SK-N-SH (cell line): ENCODE results near the gene RD3L. TPM values are rescaled to one million over a fixed set of nuclear protein-coding genes. Genes with fewer than 3 reads are reported as not detected.

Source experiments
- CTCF ChIA-PET: fragments of 300-600, 350-600 bp; formaldehyde crosslinking; extraction: SDS; loops from one replicate; lab custom pipeline; 2021; lab: Yijun Ruan, JAX
- POLR2A ChIA-PET: fragments of 350-600 bp; sonication (Branson Sonifier 250); formaldehyde crosslinking; extraction: SDS; loops from one replicate; lab custom pipeline; 2020; ENCODE audit warnings: antibody characterized with exemption, inconsistent platforms; lab: Yijun Ruan, JAX
- DNase-seq: peaks from one replicate; pipeline ENCODE4 v3.0.0; 2012
- H2AFZ ChIP-seq: fragments of 200-600 bp; sonication (generic); 2 replicates; pipeline ENCODE4 v1.8.1; 2016; ENCODE audit warnings: antibody characterized with exemption, mild to moderate bottlenecking, low read depth
- H3F3A ChIP-seq: fragments of 200-600 bp; sonication (generic); replicated peaks from 2 replicates; pipeline ENCODE3; 2016; ENCODE audit warnings: antibody characterized with exemption, mild to moderate bottlenecking; ENCODE audit not compliant: insufficient read depth
- H3K27ac ChIP-seq, 2 experiments: fragments of 200-500 bp in 1 of 2; fragments of 200-600 bp in 1 of 2; sonication (Bioruptor generic) in 1 of 2; sonication (generic), shearing (Covaris generic) in 1 of 2; 2 replicates each; pipeline versions ENCODE4 v1.5.1 to v1.6.1; 2014 to 2016; ENCODE audit warnings: low read depth in 2 of 2, inconsistent platforms in 1 of 2, low read length in 1 of 2, mild to moderate bottlenecking in 1 of 2, mixed read lengths in 1 of 2
- H3K27me3 ChIP-seq: fragments of 200-600 bp; sonication (generic), shearing (Covaris generic); 2 replicates; pipeline ENCODE4 v1.6.1; 2016; ENCODE audit warnings: mixed run types; ENCODE audit not compliant: insufficient read depth
- H3K36me3 ChIP-seq, 2 experiments: fragments of 200-500 bp in 1 of 2; fragments of 200-600 bp in 1 of 2; sonication (Bioruptor generic) in 1 of 2; sonication (generic) in 1 of 2; replicated peaks in 1 of 2; 2 replicates each; pipeline versions ENCODE3 to v1.5.1; 2014 to 2016; ENCODE audit warnings: low read length in 1 of 2, mild to moderate bottlenecking in 1 of 2; ENCODE audit not compliant: insufficient read depth in 2 of 2, control insufficient read depth in 1 of 2
- H3K4me1 ChIP-seq, 2 experiments: fragments of 200-500 bp in 1 of 2; fragments of 200-600 bp in 1 of 2; sonication (Bioruptor generic) in 1 of 2; sonication (generic), shearing (Covaris generic) in 1 of 2; 2 replicates each; pipeline versions ENCODE4 v1.5.1 to v1.6.1; 2014 to 2016; ENCODE audit warnings: low read depth in 1 of 2, low read length in 1 of 2, mixed run types in 1 of 2; ENCODE audit not compliant: insufficient read depth in 2 of 2, control insufficient read depth in 1 of 2
- H3K4me2 ChIP-seq: fragments of 200-600 bp; sonication (generic), shearing (Covaris generic); 2 replicates; pipeline ENCODE4 v1.6.1; 2017; ENCODE audit warnings: mixed run types
- H3K4me3 ChIP-seq, 2 experiments: fragments of 200-500 bp in 1 of 2; fragments of 200-600 bp in 1 of 2; sonication (Bioruptor generic) in 1 of 2; sonication (generic), shearing (Covaris generic) in 1 of 2; 2 replicates each; pipeline versions ENCODE4 v1.5.1 to v1.8.1; 2014 to 2016; ENCODE audit warnings: low read depth in 2 of 2, inconsistent platforms in 1 of 2, low read length in 1 of 2, mild to moderate bottlenecking in 1 of 2, mixed read lengths in 1 of 2, moderate library complexity in 1 of 2
- H3K79me2 ChIP-seq: fragments of 200-600 bp; sonication (generic); 2 replicates; pipeline ENCODE4 v1.8.1; 2017; ENCODE audit warnings: mild to moderate bottlenecking; ENCODE audit not compliant: insufficient read depth
- H3K9ac ChIP-seq: fragments of 200-600 bp; sonication (generic); 2 replicates; pipeline ENCODE4 v1.6.1; 2017; ENCODE audit warnings: mixed run types
- H3K9me2 ChIP-seq: fragments of 200-600 bp; sonication (generic); 2 replicates; pipeline ENCODE4 v1.6.1; 2017; ENCODE audit warnings: mixed run types
- H3K9me3 ChIP-seq: fragments of 200-600 bp; sonication (generic); 2 replicates; pipeline ENCODE4 v1.6.1; 2017; ENCODE audit warnings: mixed run types, mild to moderate bottlenecking, moderate library complexity
- H4K20me1 ChIP-seq: fragments of 200-600 bp; sonication (generic); 2 replicates; pipeline ENCODE4 v1.6.1; 2017; ENCODE audit warnings: mild to moderate bottlenecking, mixed run types; ENCODE audit not compliant: insufficient read depth
- CHD2 ChIP-seq: fragments of 150-350 bp; IDR thresholded peaks from 2 replicates; pipeline ENCODE4 v1.6.1; 2018; ENCODE audit warnings: low read length; ENCODE audit not compliant: partially characterized antibody
- EP300 ChIP-seq, 2 experiments: IDR thresholded peaks; 2 replicates each; pipeline versions ENCODE4 v1.4.0 to v1.6.1; 2012; ENCODE audit warnings: borderline replicate concordance in 1 of 2, low read depth in 1 of 2, low read length in 1 of 2
- FOSL2 ChIP-seq: IDR thresholded peaks from 2 replicates; pipeline ENCODE4 v1.4.0; 2012; ENCODE audit warnings: low read depth, mild to moderate bottlenecking, moderate library complexity, borderline replicate concordance
- FOXM1 ChIP-seq: IDR thresholded peaks from 2 replicates; pipeline ENCODE4 v1.4.0; 2012; ENCODE audit warnings: low read depth, mild to moderate bottlenecking
- GABPA ChIP-seq: IDR thresholded peaks from 2 replicates; pipeline ENCODE4 v1.4.0; 2012; ENCODE audit warnings: low read depth, mild to moderate bottlenecking
- GATA2 ChIP-seq: sonication (generic); formaldehyde crosslinking; IDR thresholded peaks from 2 replicates; pipeline ENCODE4 v1.5.0; 2020; ENCODE audit warnings: mild to moderate bottlenecking, missing genetic modification reagents
- JUND ChIP-seq: IDR thresholded peaks from 2 replicates; pipeline ENCODE4 v1.4.0; 2012
- MAX ChIP-seq: IDR thresholded peaks from 2 replicates; pipeline ENCODE4 v1.4.0; 2012; ENCODE audit warnings: low read depth
- MEF2A ChIP-seq: IDR thresholded peaks from 2 replicates; pipeline ENCODE4 v1.4.0; 2012; ENCODE audit warnings: low read depth, borderline replicate concordance
- MXI1 ChIP-seq: IDR thresholded peaks from 2 replicates; pipeline ENCODE4 v1.6.1; 2012; ENCODE audit warnings: mild to moderate bottlenecking, low read depth, low read length, improper control_type of control experiment
- NRF1 ChIP-seq: IDR thresholded peaks from 2 replicates; pipeline ENCODE4 v1.6.1; 2012; ENCODE audit warnings: low read depth, mild to moderate bottlenecking, low read length
- POLR2AphosphoS5 ChIP-seq: IDR thresholded peaks from 2 replicates; pipeline ENCODE4 v1.6.1; 2012; ENCODE audit warnings: low read depth, low read length
- REST ChIP-seq: IDR thresholded peaks from 2 replicates; pipeline ENCODE4 v1.6.1; 2012; ENCODE audit warnings: mild to moderate bottlenecking, low read depth, low read length, moderate library complexity
- RFX5 ChIP-seq: IDR thresholded peaks from 2 replicates; pipeline ENCODE4 v1.6.1; 2012; ENCODE audit warnings: mild to moderate bottlenecking, improper control_type of control experiment, low read length
- RXRA ChIP-seq: IDR thresholded peaks from 2 replicates; pipeline ENCODE4 v1.4.0; 2012; ENCODE audit warnings: low read depth, mild to moderate bottlenecking, borderline replicate concordance
- TAF1 ChIP-seq: IDR thresholded peaks from 2 replicates; pipeline ENCODE4 v1.6.1; 2012; ENCODE audit warnings: low read depth, mild to moderate bottlenecking, low read length, moderate library complexity, borderline replicate concordance
- YY1 ChIP-seq: IDR thresholded peaks from 2 replicates; pipeline ENCODE4 v1.4.0; 2012; ENCODE audit warnings: low read depth, mild to moderate bottlenecking
- ZBTB33 ChIP-seq: IDR thresholded peaks from 2 replicates; pipeline ENCODE4 v1.4.0; 2012; ENCODE audit warnings: low read depth, borderline replicate concordance
- WGBS: methylation state at CpG from one replicate; pipeline ENCODE4 v1.1.6; 2017; ENCODE audit warnings: low lambda C conversion rate; 5-methylcytosine and 5-hydroxymethylcytosine counted together
- polyA plus RNA-seq, 3 experiments: library from polyadenylated mRNA; depleted of rRNA; stranded (reverse); fragments of >200 nt; gene quantifications; 2 replicates each; pipeline ENCODE4 v1.2.3, GENCODE V29; 2012

RD3L gene
- polyA plus RNA-seq, 1 of the 3 experiments (the other 2 are of a cell fraction), result not detected

- Histone ChIP-seq H3K27ac (no peak overlapping the region), H3K4me2 (no peak overlapping the region), H3K9me3 (no peaks in the 10 kb centered on the region), H3K4me3 (no peak overlapping the region), H3K4me1 (no peaks in the 10 kb centered on the region), H3K9ac (no peak overlapping the region), H3K9me2 (no peaks in the 10 kb centered on the region), H3K79me2 (no peaks in the 10 kb centered on the region), H3F3A (no peaks in the 10 kb centered on the region), H3K27me3 (no peaks in the 10 kb centered on the region), H2AFZ (no peak overlapping the region), H4K20me1 (no peaks in the 10 kb centered on the region), H3K36me3 (no peaks in the 10 kb centered on the region)
- TF ChIP-seq JUND (no peak), REST (no peak), ZBTB33 (no peak), RXRA (no peak), YY1 (no peak), FOXM1 (no peak), GATA2 (no peak), MXI1 (no peak), EP300 (IDR thresholded peaks at IDR 0.05; ENCODE audit: borderline replicate concordance in 1 of 2, low read depth in 1 of 2, low read length in 1 of 2) (no peak), POLR2AphosphoS5 (no peak), MEF2A (no peak), MAX (no peak), TAF1 (no peak), RFX5 (no peak), CHD2 (no peak), FOSL2 (no peak), GABPA (no peak), NRF1 (no peak)
- WGBS, result 50% methylated on average over 2 of the region's 2 CpGs
- CTCF ChIA-PET, result interaction anchor here (0.6 to 1.1 kb wide), 2 partner anchors 9 to 31 kb away, joined by 3 to 4 read pairs; no protein-coding TSS in a partner anchor
- DNase-seq, result no peak
- POLR2A ChIA-PET, result no interaction called here
Measured at GRCh38 chr14:103946975-103947374, 4.6 kb upstream of the RD3L start.
